Keratinocyte (primary cell): ENCODE measurements around the gene IRF4.

Experiments used
- EZH2 ChIP-seq: IDR thresholded peaks from one replicate; pipeline ENCODE4 v1.6.1; 2012; ENCODE audit warnings: inconsistent platforms, mild to moderate bottlenecking, low read length, moderate library complexity
- TF ChIP-seq, protein P1 (sequence below), 3 experiments: IDR thresholded peaks in 1 of 3; conservative IDR thresholded peaks in 1 of 3; optimal IDR thresholded peaks in 1 of 3; 2 replicates in 2 of 3; 3 replicates in 1 of 3; pipeline versions ENCODE3 to v1.5.1; 2011; ENCODE audit warnings: low read length in 3 of 3, mild to moderate bottlenecking in 3 of 3, moderate library complexity in 2 of 3, control low read depth in 1 of 3, inconsistent platforms in 1 of 3; ENCODE audit not compliant: insufficient read depth in 2 of 3; ENCODE audit errors: extremely low read depth in 1 of 3

DNA sequence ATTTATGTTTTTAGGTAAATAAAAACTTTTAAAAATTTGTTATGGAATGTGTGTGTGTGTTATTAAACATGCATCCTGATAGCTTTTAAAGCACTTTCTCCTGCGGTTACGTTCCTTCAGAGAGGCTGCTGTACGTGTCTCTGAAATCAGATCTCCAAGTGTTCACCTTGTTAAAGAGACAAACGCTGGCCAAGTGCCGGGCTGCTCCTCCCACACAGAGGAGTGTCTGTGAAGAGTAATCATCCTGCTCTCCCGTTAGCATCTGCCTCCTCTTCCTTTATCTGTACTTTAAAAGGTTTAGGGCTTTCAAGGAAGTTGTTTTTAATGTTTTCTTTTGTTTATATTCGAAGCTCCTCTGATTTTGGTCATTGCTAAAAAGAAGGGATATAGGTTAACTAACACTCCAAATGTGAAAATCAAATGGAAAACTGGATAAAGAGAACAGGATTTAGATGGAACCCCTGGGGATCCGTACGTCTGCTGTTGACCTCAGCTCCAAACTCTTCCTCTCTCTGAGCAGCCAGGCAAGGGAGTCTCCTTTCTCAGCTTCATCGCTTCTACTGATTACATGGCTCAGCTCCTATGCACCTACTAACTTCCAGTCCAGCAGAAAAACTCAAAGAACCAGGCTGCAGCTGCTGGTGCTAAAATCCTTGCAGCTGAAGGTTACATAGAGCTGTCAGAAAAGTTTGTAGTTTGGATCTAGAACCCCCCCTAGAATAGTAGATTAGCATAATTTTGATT, 20.0 kb downstream of the IRF4 start:
- TF ChIP-seq, protein P1, sequence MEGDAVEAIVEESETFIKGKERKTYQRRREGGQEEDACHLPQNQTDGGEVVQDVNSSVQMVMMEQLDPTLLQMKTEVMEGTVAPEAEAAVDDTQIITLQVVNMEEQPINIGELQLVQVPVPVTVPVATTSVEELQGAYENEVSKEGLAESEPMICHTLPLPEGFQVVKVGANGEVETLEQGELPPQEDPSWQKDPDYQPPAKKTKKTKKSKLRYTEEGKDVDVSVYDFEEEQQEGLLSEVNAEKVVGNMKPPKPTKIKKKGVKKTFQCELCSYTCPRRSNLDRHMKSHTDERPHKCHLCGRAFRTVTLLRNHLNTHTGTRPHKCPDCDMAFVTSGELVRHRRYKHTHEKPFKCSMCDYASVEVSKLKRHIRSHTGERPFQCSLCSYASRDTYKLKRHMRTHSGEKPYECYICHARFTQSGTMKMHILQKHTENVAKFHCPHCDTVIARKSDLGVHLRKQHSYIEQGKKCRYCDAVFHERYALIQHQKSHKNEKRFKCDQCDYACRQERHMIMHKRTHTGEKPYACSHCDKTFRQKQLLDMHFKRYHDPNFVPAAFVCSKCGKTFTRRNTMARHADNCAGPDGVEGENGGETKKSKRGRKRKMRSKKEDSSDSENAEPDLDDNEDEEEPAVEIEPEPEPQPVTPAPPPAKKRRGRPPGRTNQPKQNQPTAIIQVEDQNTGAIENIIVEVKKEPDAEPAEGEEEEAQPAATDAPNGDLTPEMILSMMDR (optimal IDR thresholded peaks at IDR 0.05 in 1 of 3, IDR thresholded peaks at IDR 0.05 in 1 of 3, conservative IDR thresholded peaks at IDR 0.05 in 1 of 3; ENCODE audit: extremely low read depth in 1 of 3, insufficient read depth in 2 of 3, low read length in 3 of 3): no peak
- TF ChIP-seq EZH2: no peak
